Lower leg skin (tissue), 4 donors: Measurements from ENCODE around the gene SSH2. TPM values are rescaled to one million over a fixed set of nuclear protein-coding genes. Genes with fewer than 3 reads are reported as not detected.
A peak's percentile ranks its signal among the peaks of the same experiment; 100 is the strongest.

ENCODE experiments used
- DNase-seq, 2 donors: peaks; one replicate each; pipeline ENCODE4 v3.0.0-alpha.2; 2019; ENCODE audit warnings: low spot score in 2 of 2
- H3K4me3 ChIP-seq: fragments of 200-600 bp; sonication (generic); 2 replicates; pipeline ENCODE4 v1.5.1; 2017; ENCODE audit warnings: mild to moderate bottlenecking, low read depth; ENCODE audit not compliant: poor library complexity, severe bottlenecking
- CTCF ChIP-seq, 3 donors: fragments of 450-650 bp; IDR thresholded peaks; one replicate each; pipeline ENCODE4 v1.5.1; 2016; ENCODE audit warnings: antibody characterized with exemption in 3 of 3, mild to moderate bottlenecking in 3 of 3, moderate library complexity in 2 of 3
- POLR2A ChIP-seq, 2 donors: fragments of 450-650 bp; IDR thresholded peaks; one replicate each; pipeline ENCODE4 v1.6.1; 2016 to 2017; ENCODE audit warnings: antibody characterized with exemption in 2 of 2, mild to moderate bottlenecking in 1 of 2, moderate library complexity in 1 of 2
- WGBS, 2 donors: methylation state at CpG; one replicate each; pipeline ENCODE4 v1.1.5; 2018; 5-methylcytosine and 5-hydroxymethylcytosine counted together
- intact Hi-C: fragments of 100-400 bp; cut with DNase I; formaldehyde crosslinking; loops from one replicate; pipeline ENCODE4 v1.15.0; 2023; ENCODE audit warnings: low total_unique reads
- total RNA-seq, 4 donors: library from RNA; depleted of rRNA; stranded (reverse); fragments of >200 nt; gene quantifications; one replicate each; pipeline ENCODE4 v1.1.0, GENCODE V29; 2016

SSH2 gene
- total RNA-seq, 4 donors from 2014 or later = 10.0 to 20.3 (median 15.3) TPM

GRCh38 chr17:29723278-29724047 is 206.6 kb downstream of the SSH2 start:
- TF ChIP-seq POLR2A (IDR thresholded peaks at IDR 0.05) (no peak), CTCF (IDR thresholded peaks at IDR 0.05) (no peak)
- 88 to 89% methylated on average over 2 of the region's 2 CpGs for WGBS, 2 donors
- no peak overlapping the region for H3K4me3 ChIP-seq
- DNase-seq = no peak
- intact Hi-C loops = no loop called here

- intact Hi-C loops = no loop called here
- 38 to 43% methylated on average over 9 of the region's 9 CpGs for WGBS, 2 donors
- peak in 1 of 2 donors; percentile 72 for DNase-seq
- no peak for TF ChIP-seq CTCF (IDR thresholded peaks at IDR 0.05)
- TF ChIP-seq POLR2A (IDR thresholded peaks at IDR 0.05) = no peak
- no peak overlapping the region for H3K4me3 ChIP-seq
Observed at GRCh38 chr17:29722411-29723198, 207.4 kb downstream of the SSH2 start.

GRCh38 chr17:29720551-29720950 is 209.5 kb downstream of the SSH2 start:
- intact Hi-C loops = no loop called here
- no peak for TF ChIP-seq CTCF (IDR thresholded peaks at IDR 0.05)
- no peak for TF ChIP-seq POLR2A (IDR thresholded peaks at IDR 0.05)
- DNase-seq = no peak
- no peak overlapping the region for H3K4me3 ChIP-seq
- WGBS, 2 donors = 55 to 65% methylated on average over 3 of the region's 3 CpGs

GRCh38 chr17:29719469-29719868 is 210.6 kb downstream of the SSH2 start:
- no peak for TF ChIP-seq CTCF (IDR thresholded peaks at IDR 0.05)
- TF ChIP-seq POLR2A (IDR thresholded peaks at IDR 0.05) = no peak
- no peak for DNase-seq
- intact Hi-C loops = no loop called here
- WGBS, 2 donors = 96 to 97% methylated on average over 2 of the region's 2 CpGs
- H3K4me3 ChIP-seq = no peak overlapping the region

- intact Hi-C loops = no loop called here
- H3K4me3 ChIP-seq = no peak overlapping the region
- TF ChIP-seq CTCF (IDR thresholded peaks at IDR 0.05) = no peak
- no peak for TF ChIP-seq POLR2A (IDR thresholded peaks at IDR 0.05)
- no peak for DNase-seq
- WGBS, 2 donors = 92 to 95% methylated on average over 8 of the region's 8 CpGs
Observed at GRCh38 chr17:29718446-29719039, 211.5 kb downstream of the SSH2 start.
